Fibroblast of peridontal ligament (primary cell): Measurements from ENCODE around the gene LDB2.
"Not testable (repeated sequence)": the region's sequence is repeated elsewhere in the genome, so short reads cannot be mapped to it uniquely, and the experiment has no call there.

ENCODE experiments used
- DNase-seq: peaks from one replicate; pipeline ENCODE4 v3.0.0-alpha.2; 2010; ENCODE audit errors: extremely low read depth

The LDB2 gene

DNA sequence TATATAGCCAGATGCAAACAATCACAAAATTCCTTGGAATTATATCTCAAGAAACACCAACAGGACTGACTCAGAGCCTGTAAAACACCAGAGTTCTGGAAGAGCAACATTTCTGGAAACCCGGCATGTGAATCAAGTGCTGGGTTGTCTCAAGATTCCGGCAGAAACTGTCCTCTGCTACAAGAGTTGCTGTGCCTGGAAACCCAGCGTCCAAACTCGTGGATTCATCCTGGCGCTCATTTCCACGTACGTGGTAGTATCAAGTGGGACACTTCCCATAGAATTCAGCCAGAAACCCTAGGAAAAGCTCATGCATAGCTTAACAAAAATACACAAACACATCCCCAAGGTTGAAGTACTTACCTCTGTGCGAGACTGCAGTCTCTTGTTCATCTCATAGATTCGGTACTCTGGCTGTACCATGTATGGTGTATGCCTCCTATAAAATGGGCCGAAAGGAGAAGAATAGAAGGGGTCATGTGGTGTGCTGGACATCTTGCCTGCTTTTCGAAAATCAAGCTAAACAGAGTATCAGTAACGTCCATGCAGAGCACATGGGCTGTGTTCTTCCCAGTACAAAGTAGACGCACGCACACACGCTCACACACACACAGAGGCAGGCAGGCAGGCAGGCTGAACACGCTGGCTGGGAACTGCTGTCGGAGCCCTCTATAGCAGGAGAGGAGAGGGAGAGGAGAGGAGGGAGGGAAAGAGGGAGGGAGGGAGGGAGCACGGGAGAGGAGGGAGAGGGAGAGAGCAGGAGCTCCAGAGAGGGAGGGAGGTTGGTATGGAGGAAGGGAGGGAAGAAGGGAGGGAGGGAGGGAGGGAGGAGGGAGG, at the start of gene LDB2:
TSS of gene LDB2 (minus strand) at position 655 of the 837 bp plus-strand sequence.
- DNase-seq, result peak; percentile 90

DNA sequence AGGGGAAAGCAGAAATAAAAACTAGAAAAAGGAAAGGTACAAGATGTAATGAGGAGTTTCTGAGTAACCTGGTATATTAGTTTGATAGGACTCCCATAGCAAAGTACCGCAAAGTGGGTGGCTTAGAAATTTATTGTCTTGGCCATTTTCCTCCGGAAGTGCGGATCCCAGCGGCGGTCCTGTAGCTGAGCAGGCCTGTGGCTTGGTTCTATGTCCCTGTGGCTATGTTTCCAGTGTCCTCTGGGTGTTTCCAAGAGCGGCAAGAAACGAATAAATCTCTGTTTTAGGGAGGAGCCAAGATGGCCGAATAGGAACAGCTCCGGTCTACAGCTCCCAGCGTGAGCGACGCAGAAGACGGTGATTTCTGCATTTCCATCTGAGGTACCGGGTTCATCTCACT, 44.0 kb upstream of the LDB2 start:
- DNase-seq, result no peak

DNA sequence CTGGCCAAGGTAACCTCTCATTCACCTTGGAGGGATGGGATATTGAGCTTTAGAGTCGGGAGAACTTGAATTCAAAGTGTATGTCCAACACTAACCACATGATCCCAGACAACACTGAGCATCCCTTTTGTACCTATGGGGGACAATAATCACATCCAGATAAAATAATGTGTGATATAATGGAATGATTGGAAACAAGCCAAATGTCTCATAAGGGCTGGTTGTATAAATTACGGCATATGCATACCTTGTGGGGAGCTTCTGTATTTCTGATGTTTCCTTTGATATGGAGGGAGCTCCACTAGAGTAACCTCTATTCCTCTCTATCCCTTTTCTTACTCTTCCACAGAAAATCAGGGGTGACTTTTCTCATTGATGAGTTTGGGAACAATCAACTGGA, 40.7 kb upstream of the LDB2 start:
- no peak for DNase-seq

DNA sequence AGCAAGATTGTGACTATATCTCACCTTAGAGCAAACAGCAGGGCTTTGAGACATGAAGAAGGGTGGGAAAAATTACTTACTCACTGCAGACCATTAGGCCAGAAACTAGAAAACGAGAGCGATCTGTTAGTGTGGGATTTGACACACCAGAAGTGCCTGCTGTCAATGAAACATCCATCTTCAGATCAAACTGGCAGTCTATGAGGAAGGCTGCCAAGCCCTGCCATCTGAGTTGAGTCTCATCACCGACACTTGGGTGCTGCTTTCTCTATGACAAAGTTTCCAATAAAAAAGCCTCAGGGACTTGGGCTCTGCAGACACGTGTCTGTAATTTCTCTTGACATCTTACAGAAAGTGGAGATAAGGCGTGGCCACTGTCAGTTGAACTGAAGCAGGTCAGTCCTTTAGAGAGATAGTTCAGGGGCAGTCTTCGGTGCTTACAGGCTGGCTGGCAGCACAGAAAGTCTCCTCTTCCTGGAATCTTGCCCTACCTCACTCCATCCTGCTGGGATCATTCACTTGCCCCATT, 40.1 kb upstream of the LDB2 start:
- DNase-seq, result no peak

DNA sequence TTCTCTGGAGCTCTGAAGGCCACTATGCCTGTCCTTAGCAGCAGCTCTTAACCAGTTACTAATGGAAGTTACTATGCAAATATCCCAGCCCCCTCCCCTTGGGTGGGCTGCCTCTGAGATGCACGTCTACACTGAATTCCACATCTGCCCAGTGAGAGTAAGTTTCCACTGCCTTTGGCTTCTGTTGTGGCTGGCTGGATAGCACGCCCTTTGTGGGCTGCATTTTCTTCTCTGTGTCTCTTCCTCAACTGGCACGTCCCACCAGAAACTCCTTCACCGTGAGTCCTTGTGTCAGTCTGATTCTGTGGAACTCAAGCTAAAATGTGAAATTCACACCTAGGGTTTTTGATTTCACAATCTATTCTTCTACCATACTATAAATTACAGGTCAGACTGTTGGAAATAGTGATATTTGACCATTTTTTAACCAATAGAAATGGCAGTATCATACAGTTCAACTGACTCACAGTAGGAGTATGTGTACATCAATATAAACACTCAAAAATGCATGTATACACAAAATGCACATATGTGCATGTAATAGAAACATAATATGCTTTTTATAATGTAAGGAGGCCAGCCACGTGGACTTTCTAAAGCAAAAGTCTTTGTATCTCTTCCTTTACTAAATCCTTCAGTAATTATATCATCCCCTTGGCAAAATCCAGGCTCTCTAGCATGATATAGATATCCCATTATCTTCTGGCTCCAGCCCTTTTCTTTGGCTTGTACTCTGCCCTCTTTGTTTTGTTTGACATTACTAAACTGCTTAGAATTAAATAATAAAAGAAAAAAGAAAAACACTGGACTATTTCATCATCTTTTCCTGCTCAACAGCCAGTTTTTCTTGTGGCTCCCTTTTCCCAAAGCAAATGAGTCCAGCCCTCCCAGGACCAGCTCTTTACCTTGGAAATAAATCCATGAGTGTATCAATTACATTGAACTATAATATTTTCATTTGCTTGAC, 33.2 kb upstream of the LDB2 start:
- peak; percentile 82 for DNase-seq

DNA sequence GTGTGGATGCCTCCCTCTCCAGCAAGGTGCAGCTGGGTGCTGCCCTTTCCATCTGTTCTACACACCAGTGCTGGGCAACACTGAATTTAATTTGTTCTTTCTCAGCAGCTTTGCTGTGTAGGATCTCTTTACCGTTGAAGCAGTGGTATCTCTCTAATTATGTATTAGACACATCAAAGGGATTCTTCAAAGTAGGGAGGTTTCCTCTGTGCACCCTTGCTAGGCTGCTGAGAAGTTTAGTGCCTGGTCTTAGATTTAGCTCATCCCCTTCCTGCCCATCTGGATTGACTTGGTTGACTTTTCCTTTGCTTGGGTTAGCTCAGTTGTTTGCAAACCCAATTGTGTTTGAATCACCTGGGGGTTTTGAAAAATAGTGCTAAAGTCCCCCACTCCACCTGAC, 27.8 kb upstream of the LDB2 start:
- DNase-seq, result no peak

DNA sequence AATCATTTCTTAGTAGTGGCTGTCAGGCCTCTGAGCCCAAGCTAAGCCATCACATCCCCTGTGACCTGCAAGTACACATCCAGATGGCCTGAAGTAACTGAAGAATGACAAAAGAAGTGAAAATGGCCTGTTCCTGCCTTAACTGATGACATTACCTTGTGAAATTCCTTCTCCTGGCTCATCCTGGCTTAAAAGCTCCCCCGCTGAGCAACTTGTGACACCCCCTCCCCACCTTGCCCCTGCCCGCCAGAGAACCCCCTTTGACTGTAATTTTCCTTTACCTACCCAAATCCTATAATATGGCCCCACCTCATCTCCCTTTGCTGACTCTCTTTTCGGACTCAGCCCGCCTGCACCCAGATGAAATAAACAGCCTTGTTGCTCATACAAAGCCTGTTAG, 20.3 kb upstream of the LDB2 start:
- not testable (repeated sequence) for DNase-seq

DNA sequence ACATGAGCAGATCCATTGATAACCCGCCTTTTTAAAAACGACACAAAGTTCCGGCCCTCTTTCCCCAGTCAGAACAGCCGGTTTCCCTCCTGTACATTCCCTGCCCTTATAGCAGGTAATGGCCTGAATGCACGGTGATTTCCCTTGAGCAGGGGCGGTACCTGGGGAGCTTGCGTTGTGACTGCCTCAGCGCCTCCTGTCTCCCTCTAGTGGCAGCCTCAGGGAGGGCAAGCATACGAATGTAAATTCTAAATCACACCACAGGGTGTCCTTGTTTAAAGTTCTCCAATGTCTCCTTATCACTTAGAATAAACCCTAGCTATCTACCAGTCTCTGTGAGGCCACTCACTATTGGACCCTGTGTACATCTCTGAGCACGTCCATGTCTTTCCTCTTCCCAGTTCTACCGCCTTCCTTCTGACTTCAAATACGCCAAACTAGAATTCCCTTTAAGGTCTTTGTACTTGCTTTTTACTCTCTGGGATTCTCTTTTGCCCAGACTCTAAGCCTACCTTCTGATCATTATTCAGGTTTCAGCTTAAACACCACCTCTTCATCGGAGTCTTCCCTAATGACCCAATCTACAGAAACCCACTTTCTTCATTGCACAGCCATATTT, 18.4 kb upstream of the LDB2 start:
- DNase-seq, result no peak

DNA sequence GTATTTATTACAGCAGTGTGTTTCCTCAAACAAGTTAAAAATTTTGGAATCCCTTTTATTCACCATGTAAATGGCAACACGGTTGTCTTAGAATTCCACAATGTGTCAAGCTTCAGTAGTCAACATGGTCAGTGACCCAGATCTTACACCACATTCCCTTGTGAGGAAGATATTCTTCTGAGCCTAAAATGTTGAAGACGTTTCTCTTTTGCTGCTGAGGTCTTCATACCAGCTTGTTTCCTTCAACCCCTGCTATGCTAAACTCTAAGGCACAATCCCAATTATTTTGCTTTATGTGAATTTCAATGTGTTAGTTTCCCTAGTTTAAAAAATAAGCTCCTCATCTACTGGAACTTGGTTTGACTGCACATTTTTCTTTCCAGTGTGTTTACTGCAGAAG, 17.6 kb upstream of the LDB2 start:
- DNase-seq, result no peak

DNA sequence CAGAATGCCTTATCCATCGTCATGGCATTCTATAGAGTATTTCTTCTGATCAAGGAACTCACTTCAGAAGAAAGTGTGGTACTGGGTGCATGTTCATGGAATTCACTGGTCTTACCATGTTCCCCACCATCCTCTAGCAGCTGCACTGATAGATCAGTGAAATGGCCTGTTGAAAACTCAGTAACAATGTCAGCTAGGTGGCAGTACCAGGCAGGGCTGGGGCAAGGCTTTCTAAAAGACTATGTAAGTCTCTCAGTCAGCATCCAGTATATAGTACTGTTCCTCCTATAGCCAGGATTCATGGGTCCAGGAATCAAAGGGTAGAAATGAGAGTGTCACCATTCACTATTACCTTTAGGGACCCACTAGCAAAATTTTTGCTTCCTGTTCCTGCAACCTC, 15.8 kb upstream of the LDB2 start:
- peak; percentile 77 for DNase-seq

DNA sequence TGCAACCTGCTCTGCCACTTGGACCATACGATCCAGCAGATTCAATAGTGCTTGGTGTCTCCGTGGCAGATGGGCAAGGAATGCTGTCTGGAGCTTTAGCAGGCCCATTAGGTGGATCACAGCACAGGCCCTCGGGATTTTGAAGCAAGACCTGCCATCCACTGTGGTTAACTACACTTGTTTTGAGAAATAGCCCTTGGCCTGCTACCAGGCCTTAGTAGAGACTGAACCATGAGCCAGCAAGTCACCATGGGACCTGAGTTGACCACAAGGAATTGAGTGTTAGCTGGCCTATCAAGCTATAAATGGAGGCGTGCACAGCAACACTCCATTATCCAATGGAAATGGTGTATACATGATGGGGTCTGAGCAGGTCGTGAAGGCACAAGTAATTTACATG, 14.5 kb upstream of the LDB2 start:
- DNase-seq, result no peak

DNA sequence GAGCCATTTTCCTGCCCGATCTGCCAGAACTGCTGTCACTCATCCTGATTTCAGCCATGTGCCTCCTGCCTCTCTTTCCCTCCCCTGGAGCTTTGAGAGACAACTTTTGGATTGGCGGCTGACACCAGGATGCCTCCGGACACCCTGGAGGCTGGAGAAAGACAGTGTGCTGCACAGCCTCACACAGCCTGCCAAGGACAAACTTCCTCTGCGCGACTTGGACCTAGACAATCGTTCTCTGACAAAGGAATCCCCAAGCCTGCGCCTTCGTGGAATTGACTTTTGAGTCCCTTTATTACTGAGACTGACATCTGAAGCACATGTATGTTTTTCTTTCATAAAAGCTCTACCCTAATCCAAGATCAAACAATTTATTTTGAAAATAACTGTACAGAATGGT, 10.8 kb upstream of the LDB2 start:
- no peak for DNase-seq

DNA sequence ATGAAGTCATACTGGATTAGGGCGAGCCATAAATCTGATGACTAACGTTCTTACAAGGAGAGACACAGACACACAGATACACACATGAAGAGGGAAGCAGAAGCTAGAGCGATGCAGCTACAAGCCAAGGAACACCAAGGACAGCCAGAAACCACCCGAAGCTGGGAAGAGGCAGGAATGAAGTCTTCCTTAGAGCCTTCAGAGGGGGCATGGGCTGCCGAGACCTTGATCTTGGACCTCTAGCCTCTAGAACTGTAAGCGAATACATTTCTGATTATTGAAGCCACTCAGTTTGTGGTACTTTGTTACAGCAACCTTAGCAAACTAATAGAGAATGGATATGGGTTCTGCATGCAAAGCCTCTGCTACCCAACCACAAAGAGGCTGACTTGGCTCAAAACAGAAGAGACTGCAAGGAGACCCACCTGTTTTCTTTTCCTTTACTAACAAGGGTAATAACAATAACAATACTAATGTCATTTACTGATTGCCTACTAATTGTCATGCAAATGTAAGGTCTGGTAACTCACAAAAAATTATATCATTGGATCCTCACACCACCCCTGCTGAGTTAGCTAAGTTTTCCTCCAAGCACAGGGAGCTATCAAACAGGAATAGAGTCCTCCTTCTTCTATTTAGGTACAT, 10.1 kb upstream of the LDB2 start:
- DNase-seq, result no peak

DNA sequence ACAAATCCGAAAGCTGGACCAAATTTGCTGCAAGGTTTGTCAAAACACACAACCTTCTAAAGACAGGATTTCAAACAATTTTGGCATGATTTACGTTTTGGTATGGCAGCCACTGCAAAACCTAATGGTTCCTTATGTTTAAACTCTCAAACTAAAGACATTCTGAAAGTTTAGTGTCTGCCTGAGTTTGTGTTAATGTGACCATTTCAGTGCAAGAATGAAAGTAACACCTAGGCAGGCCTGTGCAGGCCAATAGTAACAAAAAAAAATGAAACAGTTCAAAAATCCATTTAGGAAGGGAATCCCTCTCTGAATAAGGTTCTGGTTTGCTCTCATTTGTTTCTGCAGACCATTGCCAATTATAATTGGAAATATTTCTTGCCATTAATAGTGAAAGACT, 1.9 kb upstream of the LDB2 start:
- no peak for DNase-seq

DNA sequence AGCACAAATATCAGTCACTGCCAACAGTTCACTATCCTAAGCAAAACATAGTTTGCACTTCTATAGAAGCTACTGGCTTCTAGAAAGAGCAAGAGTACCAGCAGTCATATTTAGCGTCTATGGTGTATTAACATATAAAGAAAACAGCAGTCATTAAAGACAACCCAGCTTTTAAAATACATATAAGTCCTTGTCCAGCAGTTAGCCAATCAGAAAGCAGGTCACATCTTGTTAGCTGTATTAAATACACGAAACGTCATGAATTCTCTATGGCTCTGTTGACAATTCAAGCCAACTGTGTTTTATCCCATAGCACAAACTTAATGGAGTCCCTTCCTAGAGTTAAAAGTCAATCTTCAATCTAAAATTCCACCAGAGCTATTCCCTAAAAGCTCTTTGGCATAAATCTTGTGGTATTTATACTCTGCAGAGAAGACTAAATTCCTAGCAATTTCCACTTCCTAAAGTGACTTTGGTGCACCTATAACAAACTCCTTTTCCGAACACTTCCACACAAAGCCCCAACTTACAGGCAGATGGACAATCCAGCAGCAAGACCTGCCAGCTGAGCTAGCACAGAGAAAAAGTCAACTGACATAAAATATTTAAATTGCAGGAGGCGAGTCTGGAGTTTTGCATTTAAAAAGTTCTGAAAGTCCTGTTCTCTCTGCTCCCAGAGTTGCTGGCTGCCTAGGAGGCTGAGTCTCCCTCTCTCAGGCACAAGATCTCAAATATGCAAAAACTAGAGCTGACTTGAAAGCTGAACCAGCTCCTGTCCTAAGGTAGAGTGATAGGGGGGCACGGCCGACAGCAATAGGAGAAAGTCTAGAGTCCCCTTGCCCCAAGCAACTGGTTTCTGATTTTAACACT, 1.3 kb downstream of the LDB2 start:
- peak; percentile 93 for DNase-seq

DNA sequence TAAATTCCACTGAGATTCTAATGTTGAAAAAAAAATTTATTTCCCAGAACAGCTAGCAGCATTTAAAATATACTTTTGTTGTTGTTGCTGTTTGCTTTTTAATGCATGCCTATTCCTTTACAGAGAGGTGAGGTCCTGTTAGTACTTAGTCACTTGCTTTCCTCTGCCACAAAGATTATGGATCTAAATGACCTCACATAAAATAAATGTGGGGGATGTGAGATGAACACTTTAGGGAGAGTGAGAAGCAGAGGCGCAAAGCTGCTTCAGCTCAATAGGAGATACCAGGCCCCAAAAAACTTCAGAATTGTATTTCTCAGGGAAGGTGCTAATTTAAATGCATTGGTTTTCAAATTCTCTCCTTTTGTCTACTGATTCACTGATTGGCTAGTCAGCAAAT, 4.0 kb downstream of the LDB2 start:
- peak; percentile 30 for DNase-seq

DNA sequence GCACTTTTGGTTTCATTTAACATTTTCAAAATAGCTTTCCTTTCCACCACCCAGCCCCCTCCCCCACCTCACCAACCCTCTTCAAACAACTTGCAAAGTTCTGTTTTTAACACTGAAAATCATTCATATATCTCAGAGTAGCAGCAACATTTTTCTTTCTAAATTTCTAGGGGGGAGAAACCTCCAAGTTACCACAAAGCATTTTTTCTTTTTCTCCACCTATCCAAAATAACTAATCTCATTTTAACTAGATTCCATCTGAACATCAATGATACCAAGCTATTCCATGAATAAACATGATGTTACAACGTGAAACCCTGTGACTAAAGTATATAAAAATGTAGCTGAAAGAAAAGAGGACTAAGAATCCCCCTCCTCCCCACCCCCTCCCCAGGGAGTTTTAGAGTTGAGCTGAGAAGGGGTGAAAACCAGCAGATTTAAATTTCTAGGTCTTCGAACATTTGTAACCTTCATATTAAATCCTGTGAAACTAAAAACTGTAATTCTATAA, 5.2 kb downstream of the LDB2 start:
- peak; percentile 70 for DNase-seq

DNA sequence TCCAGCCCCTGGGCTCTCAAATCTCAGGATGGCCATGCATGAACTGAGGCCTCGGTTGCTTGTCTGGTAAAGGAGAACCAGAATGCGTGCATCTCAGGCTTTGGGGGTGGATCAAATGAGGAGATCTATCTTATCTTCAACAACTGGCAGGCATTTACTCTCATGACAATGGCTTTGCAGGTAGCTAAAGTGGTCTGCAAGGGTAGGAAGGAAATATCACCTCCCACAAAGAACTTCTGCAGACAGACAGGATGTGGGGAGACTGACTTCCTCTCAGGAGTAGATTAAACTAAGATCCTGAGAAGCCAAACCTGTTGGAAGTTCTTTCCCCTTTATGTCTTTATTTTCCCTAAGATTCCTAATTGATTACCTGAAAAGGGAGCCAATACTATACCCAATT, 7.8 kb downstream of the LDB2 start:
- no peak for DNase-seq

DNA sequence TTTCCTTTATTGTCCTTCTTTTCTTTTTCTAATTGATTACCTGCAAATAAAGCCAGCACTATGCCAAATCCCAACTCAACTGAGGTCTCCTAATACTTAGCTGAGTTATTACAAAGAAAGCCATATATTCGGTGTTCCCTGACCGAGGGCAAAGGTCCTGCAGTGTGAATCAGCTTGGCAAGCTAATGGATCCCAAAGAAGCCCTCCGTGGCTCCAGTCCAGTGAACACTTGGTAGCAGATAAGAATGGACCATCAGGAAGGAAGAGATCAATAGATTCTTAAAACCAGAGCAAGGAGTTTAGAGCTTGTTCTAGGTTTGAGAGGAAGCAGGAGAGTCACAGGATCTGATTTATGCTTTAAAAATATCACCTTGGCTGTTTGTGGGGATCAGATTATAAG, 8.5 kb downstream of the LDB2 start:
- no peak for DNase-seq

DNA sequence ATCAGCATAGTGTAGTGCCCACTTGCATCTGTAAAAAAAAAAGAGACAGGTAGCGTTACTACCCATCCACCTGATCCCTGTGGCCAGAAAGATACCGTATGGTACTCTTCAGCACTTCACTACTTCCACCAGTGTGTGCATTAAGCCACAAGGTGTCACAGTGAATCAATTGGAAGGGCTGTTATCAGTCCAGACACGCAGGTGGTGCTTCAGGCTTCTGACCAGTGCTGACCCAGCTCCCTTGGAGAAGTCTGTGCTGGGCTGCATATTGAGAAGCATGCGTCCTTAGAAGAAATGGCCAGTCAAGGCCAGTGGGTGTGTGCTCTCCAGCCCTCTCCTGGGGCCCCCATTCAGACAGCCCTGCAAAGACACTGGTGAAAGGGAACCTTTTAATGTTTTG, 10.6 kb downstream of the LDB2 start:
- no peak for DNase-seq
